ENCODE results near the gene RNF175.

- no peak for TF ChIP-seq POLR2A (IDR thresholded peaks at IDR 0.05)
- no peak for TF ChIP-seq CTCF (IDR thresholded peaks at IDR 0.05)
Measured at GRCh38 chr4:153725831-153726154, 34.0 kb downstream of the RNF175 start.
